H1 (cell line): ENCODE measurements around the gene PPP1R1C. TPM values are rescaled to one million over a fixed set of nuclear protein-coding genes. Genes with fewer than 3 reads are reported as not detected.

Source experiments
- CTCF ChIA-PET: fragments of 300-600 bp; sonication (Branson Sonifier 250); formaldehyde crosslinking; loops from one replicate; lab custom pipeline; 2021; ENCODE audit not compliant: partially characterized antibody; lab: Charles Lee
- POLR2A ChIA-PET: fragments of 300-600 bp; sonication (Branson Sonifier 250); formaldehyde crosslinking; loops from one replicate; lab custom pipeline; 2021; ENCODE audit warnings: inconsistent platforms; ENCODE audit not compliant: partially characterized antibody; lab: Charles Lee
- DNase-seq, 2 experiments: peaks; one replicate each; pipeline versions ENCODE4 v3.0.0 to v3.0.0-alpha.2; 2010 to 2022; ENCODE audit warnings: low spot score in 2 of 2, low read depth in 1 of 2, mixed read lengths in 1 of 2
- FAIRE-seq: peaks from 2 replicates; lab custom pipeline; 2011; peaks lifted over from hg19 to GRCh38; lab: Jason Lieb, UNC
- H2AFZ ChIP-seq: 2 replicates; pipeline ENCODE4 v1.8.1; 2012; ENCODE audit warnings: low read length, inconsistent platforms
- H2AK5ac ChIP-seq: 2 replicates; pipeline ENCODE4 v1.6.1; 2013; ENCODE audit warnings: low read depth, low read length
- H2BK120ac ChIP-seq: replicated peaks from 2 replicates; pipeline ENCODE3; 2013; ENCODE audit warnings: low read depth, low read length, inconsistent platforms
- H2BK12ac ChIP-seq: 2 replicates; pipeline ENCODE4 v1.6.1; 2013; ENCODE audit warnings: low read depth, low read length
- H2BK15ac ChIP-seq: 2 replicates; pipeline ENCODE4 v1.6.1; 2013; ENCODE audit warnings: low read length
- H2BK20ac ChIP-seq: 2 replicates; pipeline ENCODE4 v1.6.1; 2013; ENCODE audit warnings: low read length
- H2BK5ac ChIP-seq: 2 replicates; pipeline ENCODE4 v1.6.1; 2013; ENCODE audit warnings: low read depth, low read length
- H3K14ac ChIP-seq: 2 replicates; pipeline ENCODE4 v1.6.1; 2013; ENCODE audit warnings: inconsistent platforms; ENCODE audit not compliant: insufficient read length
- H3K18ac ChIP-seq: 2 replicates; pipeline ENCODE4 v1.6.1; 2013; ENCODE audit warnings: low read length; ENCODE audit errors: extremely low read depth
- H3K23ac ChIP-seq: 2 replicates; pipeline ENCODE4 v1.6.1; 2013; ENCODE audit warnings: inconsistent platforms; ENCODE audit not compliant: insufficient read length
- H3K23me2 ChIP-seq: 2 replicates; pipeline ENCODE4 v1.6.1; 2013; ENCODE audit warnings: low read depth, low read length
- H3K27ac ChIP-seq: 2 replicates; pipeline ENCODE4 v1.6.1; 2011; ENCODE audit warnings: low read depth, low read length, inconsistent platforms
- H3K27me3 ChIP-seq, 4 experiments: replicated peaks in 1 of 4; 1 replicate in 1 of 4; 2 replicates in 3 of 4; pipeline versions ENCODE4 v1.6.1 to v1.8.1; 2011 to 2013; ENCODE audit warnings: low read length in 3 of 4, mild to moderate bottlenecking in 3 of 4, inconsistent platforms in 2 of 4, mixed read lengths in 2 of 4, moderate library complexity in 1 of 4; ENCODE audit not compliant: control insufficient read depth in 3 of 4, insufficient read depth in 3 of 4; ENCODE audit errors: extremely low read depth in 1 of 4
- H3K36me3 ChIP-seq, 4 experiments: 2 replicates each; pipeline versions ENCODE4 v1.6.1 to v1.8.1; 2011 to 2013; ENCODE audit warnings: mild to moderate bottlenecking in 4 of 4, low read length in 3 of 4, moderate library complexity in 2 of 4, control low read depth in 1 of 4, inconsistent platforms in 1 of 4; ENCODE audit not compliant: insufficient read depth in 4 of 4, control insufficient read depth in 2 of 4
- H3K4ac ChIP-seq: replicated peaks from 2 replicates; pipeline ENCODE3; 2013; ENCODE audit warnings: low read length, low read depth, mixed read lengths, inconsistent platforms; ENCODE audit not compliant: insufficient read length
- H3K4me1 ChIP-seq, 4 experiments: replicated peaks in 1 of 4; 1 replicate in 1 of 4; 2 replicates in 3 of 4; pipeline versions ENCODE4 v1.6.1 to v1.8.1; 2011 to 2013; ENCODE audit warnings: low read length in 3 of 4, inconsistent platforms in 2 of 4, mixed read lengths in 1 of 4; ENCODE audit not compliant: insufficient read depth in 4 of 4, control insufficient read depth in 3 of 4
- H3K4me2 ChIP-seq, 2 experiments: 2 replicates each; pipeline versions ENCODE4 v1.6.1 to v1.8.1; 2011 to 2013; ENCODE audit warnings: low read depth in 2 of 2, low read length in 2 of 2, control low read depth in 1 of 2, inconsistent platforms in 1 of 2, mild to moderate bottlenecking in 1 of 2; ENCODE audit not compliant: insufficient read depth in 1 of 2
- H3K4me3 ChIP-seq, 4 experiments: fragments of 200-600, 300-600 bp in 1 of 4; sonication (generic), shearing (Covaris generic), sonication (Bioruptor Twin) in 1 of 4; 2 replicates each; pipeline versions ENCODE4 v1.5.1 to v1.8.1; 2011 to 2016; ENCODE audit warnings: low read length in 4 of 4, low read depth in 3 of 4, control low read depth in 2 of 4, inconsistent platforms in 2 of 4, mild to moderate bottlenecking in 2 of 4, mixed read lengths in 1 of 4, moderate library complexity in 1 of 4; ENCODE audit not compliant: insufficient read depth in 2 of 4; ENCODE audit errors: extremely low read depth in 1 of 4
- H3K56ac ChIP-seq: replicated peaks from 2 replicates; pipeline ENCODE3; 2013; ENCODE audit warnings: low read depth, mild to moderate bottlenecking, mixed read lengths, low read length, inconsistent platforms; ENCODE audit not compliant: insufficient read length
- H3K79me1 ChIP-seq: 2 replicates; pipeline ENCODE4 v1.6.1; 2013; ENCODE audit warnings: low read depth, low read length, control low read depth
- H3K79me2 ChIP-seq, 2 experiments: 2 replicates each; pipeline versions ENCODE4 v1.6.1 to v1.8.1; 2012 to 2013; ENCODE audit warnings: low read length in 2 of 2, mild to moderate bottlenecking in 2 of 2, inconsistent platforms in 1 of 2; ENCODE audit not compliant: insufficient read depth in 2 of 2, control insufficient read depth in 1 of 2
- H3K9ac ChIP-seq, 4 experiments: replicated peaks in 1 of 4; 1 replicate in 1 of 4; 2 replicates in 3 of 4; pipeline versions ENCODE4 v1.6.1 to v1.8.1; 2011 to 2013; ENCODE audit warnings: low read depth in 3 of 4, low read length in 3 of 4, control low read depth in 2 of 4, mild to moderate bottlenecking in 2 of 4, moderate library complexity in 2 of 4, inconsistent platforms in 1 of 4; ENCODE audit errors: extremely low read depth in 1 of 4
- H3K9me3 ChIP-seq, 2 experiments: 2 replicates each; pipeline versions ENCODE4 v1.6.1 to v1.8.1; 2012 to 2013; ENCODE audit warnings: mild to moderate bottlenecking in 2 of 2, moderate library complexity in 2 of 2, control low read depth in 1 of 2, inconsistent platforms in 1 of 2, low read depth in 1 of 2, low read length in 1 of 2, mixed read lengths in 1 of 2; ENCODE audit not compliant: insufficient read depth in 2 of 2
- H4K20me1 ChIP-seq, 2 experiments: replicated peaks in 1 of 2; 2 replicates each; pipeline versions ENCODE3 to v1.8.1; 2011 to 2013; ENCODE audit warnings: inconsistent platforms in 2 of 2, low read length in 2 of 2, mild to moderate bottlenecking in 1 of 2; ENCODE audit not compliant: insufficient read depth in 2 of 2, control insufficient read depth in 1 of 2
- H4K5ac ChIP-seq: 2 replicates; pipeline ENCODE4 v1.6.1; 2013; ENCODE audit warnings: low read length, low read depth, mixed read lengths, inconsistent platforms; ENCODE audit not compliant: insufficient read length
- H4K8ac ChIP-seq: 2 replicates; pipeline ENCODE4 v1.8.0; 2013; ENCODE audit warnings: mild to moderate bottlenecking, moderate library complexity, low read length, inconsistent platforms; ENCODE audit not compliant: insufficient read depth; ENCODE audit errors: extremely low read depth
- H4K91ac ChIP-seq: replicated peaks from 2 replicates; pipeline ENCODE3; 2013; ENCODE audit warnings: low read length, mixed read lengths, inconsistent platforms; ENCODE audit not compliant: insufficient read length
- BRCA1 ChIP-seq: IDR thresholded peaks from 2 replicates; pipeline ENCODE4 v1.6.1; 2012; ENCODE audit warnings: low read depth, low read length, improper control_type of control experiment
- CBX8 ChIP-seq: fragments of 300-800, 300-1000 bp; sonication (generic); IDR thresholded peaks from 2 replicates; pipeline ENCODE4 v1.7.1; 2016; ENCODE audit warnings: low read depth, low read length, borderline replicate concordance
- CHD1 ChIP-seq: IDR thresholded peaks from 2 replicates; pipeline ENCODE4 v1.6.1; 2012; ENCODE audit warnings: low read depth, low read length, improper control_type of control experiment
- POU5F1 ChIP-seq: IDR thresholded peaks from 2 replicates; pipeline ENCODE4 v1.6.1; 2011; ENCODE audit warnings: low read depth, mild to moderate bottlenecking, low read length, moderate library complexity
- RAD21 ChIP-seq, 2 experiments: IDR thresholded peaks in 1 of 2; conservative IDR thresholded peaks in 1 of 2; 2 replicates each; pipeline ENCODE4 v1.6.1; 2011; ENCODE audit warnings: low read depth in 2 of 2, low read length in 2 of 2, improper control_type of control experiment in 1 of 2, inconsistent platforms in 1 of 2, mild to moderate bottlenecking in 1 of 2, moderate library complexity in 1 of 2
- RXRA ChIP-seq: IDR thresholded peaks from 2 replicates; pipeline ENCODE4 v1.6.1; 2011; ENCODE audit warnings: low read depth, mild to moderate bottlenecking, low read length, moderate library complexity; ENCODE audit not compliant: insufficient read depth
- SIX5 ChIP-seq: IDR thresholded peaks from 2 replicates; pipeline ENCODE4 v1.6.1; 2011; ENCODE audit warnings: mild to moderate bottlenecking, low read depth, low read length
- SUZ12 ChIP-seq: fragments of 200-600 bp; sonication (generic); IDR thresholded peaks from 2 replicates; pipeline ENCODE4 v1.6.1; 2012; ENCODE audit warnings: mild to moderate bottlenecking, inconsistent platforms, low read length, moderate library complexity, mixed read lengths
- TAF7 ChIP-seq: optimal IDR thresholded peaks from 2 replicates; pipeline ENCODE3; 2011; ENCODE audit warnings: low read depth, mild to moderate bottlenecking, inconsistent platforms, low read length, moderate library complexity, borderline replicate concordance
- WGBS, 2 experiments: shearing (Covaris generic) in 1 of 2; methylation state at CpG; one replicate each; pipeline versions ENCODE4 v1.1.6 to v1.1.7; 2013 to 2015; ENCODE audit warnings: low lambda C conversion rate in 2 of 2, mixed read lengths in 2 of 2, inconsistent platforms in 1 of 2, low coverage in 1 of 2, missing lambda C conversion rate in 1 of 2; ENCODE audit not compliant: insufficient replicate concordance in 2 of 2, insufficient coverage in 1 of 2, insufficient read length in 1 of 2; ENCODE audit errors: extremely low coverage in 1 of 2, missing lambda C conversion rate in 1 of 2; 5-methylcytosine and 5-hydroxymethylcytosine counted together
- polyA plus RNA-seq, 7 experiments: library from polyadenylated mRNA; depleted of rRNA in 3 of 7; stranded (reverse) in 5 of 7; unstranded in 2 of 7; fragments of >200 nt in 5 of 7; fragments of 200-250 nt in 2 of 7; gene quantifications; 1 replicate in 5 of 7; 2 replicates in 1 of 7; 4 replicates in 1 of 7; pipeline versions ENCODE4 v1.2.1 to v1.2.3, GENCODE V29; 2011 to 2013; ENCODE audit warnings: missing spikeins in 2 of 7, mixed read lengths in 2 of 7
- total RNA-seq: library from RNA; stranded (reverse); fragmentation: NEBNext Ultra II Directional; extraction: Animal tissue kit (Norgen Biotek cat#: 25700); gene quantifications from 2 replicates; pipeline ENCODE4 v1.2.1, GENCODE V29; 2021
- TF ChIP-seq, protein P1 (sequence below), 3 experiments: IDR thresholded peaks; 1 replicate in 2 of 3; 2 replicates in 1 of 3; pipeline versions ENCODE4 v1.5.1 to v1.6.1; 2011; ENCODE audit warnings: low read length in 3 of 3, mild to moderate bottlenecking in 3 of 3, inconsistent platforms in 2 of 3, low read depth in 1 of 3, moderate library complexity in 1 of 3; ENCODE audit not compliant: insufficient read depth in 1 of 3; ENCODE audit errors: control extremely low read depth in 1 of 3
- TF ChIP-seq, protein P2 (sequence below): IDR thresholded peaks from 2 replicates; pipeline ENCODE4 v1.6.1; 2012; ENCODE audit warnings: inconsistent platforms

PPP1R1C gene
- total and polyA plus RNA-seq, 2 of the 8 experiments (the other 6 are each of a cell fraction or from before 2014, with no cell fraction given) = 1.3 to 5.3 TPM

DNA sequence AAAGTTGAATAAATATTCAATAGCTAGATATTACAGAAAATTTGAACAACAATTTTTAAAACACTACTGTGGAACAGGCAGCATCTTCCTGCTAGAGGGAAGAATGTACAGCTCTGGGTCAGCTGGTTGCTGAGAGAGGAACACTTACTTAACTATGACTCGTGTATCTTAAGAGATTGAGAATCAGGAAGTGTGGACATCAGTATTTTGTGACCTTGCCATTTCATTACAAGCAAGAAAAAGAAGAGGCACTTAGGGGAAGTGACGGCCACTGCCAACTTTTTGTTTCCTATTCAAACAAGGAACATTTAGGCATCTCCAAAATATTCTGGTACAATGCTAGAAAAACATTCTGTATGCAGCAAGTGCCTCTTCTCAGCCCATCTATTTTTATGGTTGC, 48.2 kb upstream of the PPP1R1C start:
- Histone ChIP-seq H3K27me3 (no peaks in the 10 kb centered on the region), H3K9me3 (no peaks in the 10 kb centered on the region), H3K4me3 (no peak overlapping the region), H3K79me1 (no peaks in the 10 kb centered on the region), H3K4ac (no peak overlapping the region), H3K36me3 (no peaks in the 10 kb centered on the region), H4K5ac (no peak overlapping the region), H2AFZ (no peak overlapping the region), H2BK20ac (no peak overlapping the region), H3K23ac (no peak overlapping the region), H4K91ac (no peak overlapping the region), H3K79me2 (no peaks in the 10 kb centered on the region), H4K20me1 (no peaks in the 10 kb centered on the region), H3K4me2 (no peak overlapping the region), H3K23me2 (no peaks in the 10 kb centered on the region), H3K4me1 (no peaks in the 10 kb centered on the region), H4K8ac (no peak overlapping the region), H2AK5ac (no peak overlapping the region), H3K9ac (no peak overlapping the region), H3K14ac (no peak overlapping the region), H2BK5ac (no peak overlapping the region), H2BK12ac (no peak overlapping the region), H3K56ac (no peak overlapping the region), H2BK15ac (no peak overlapping the region), H3K27ac (no peak overlapping the region), H2BK120ac (no peak overlapping the region), H3K18ac (no peak overlapping the region)
- DNase-seq (no peak), FAIRE-seq (no peak)
- WGBS, 2 experiments = 79% methylated on average over 2 of the region's 2 CpGs; no CpG with 5 or more reads in 1 of the 2 experiments
- POLR2A ChIA-PET = no interaction called here
- CTCF ChIA-PET = interaction anchor here (0.6 to 3.3 kb wide), 3 partner anchors 17 to 35 kb away, joined by 3 to 13 read pairs (median 4); no protein-coding TSS in a partner anchor
- TF ChIP-seq CBX8 (no peak), RAD21 (IDR thresholded peaks at IDR 0.05 in 1 of 2, conservative IDR thresholded peaks at IDR 0.05 in 1 of 2; ENCODE audit: low read depth in 2 of 2, low read length in 2 of 2) (no peak), RXRA (no peak), SUZ12 (no peak), BRCA1 (no peak), CHD1 (no peak), TAF7 (no peak), POU5F1 (no peak), SIX5 (no peak)
- TF ChIP-seq, protein P1, sequence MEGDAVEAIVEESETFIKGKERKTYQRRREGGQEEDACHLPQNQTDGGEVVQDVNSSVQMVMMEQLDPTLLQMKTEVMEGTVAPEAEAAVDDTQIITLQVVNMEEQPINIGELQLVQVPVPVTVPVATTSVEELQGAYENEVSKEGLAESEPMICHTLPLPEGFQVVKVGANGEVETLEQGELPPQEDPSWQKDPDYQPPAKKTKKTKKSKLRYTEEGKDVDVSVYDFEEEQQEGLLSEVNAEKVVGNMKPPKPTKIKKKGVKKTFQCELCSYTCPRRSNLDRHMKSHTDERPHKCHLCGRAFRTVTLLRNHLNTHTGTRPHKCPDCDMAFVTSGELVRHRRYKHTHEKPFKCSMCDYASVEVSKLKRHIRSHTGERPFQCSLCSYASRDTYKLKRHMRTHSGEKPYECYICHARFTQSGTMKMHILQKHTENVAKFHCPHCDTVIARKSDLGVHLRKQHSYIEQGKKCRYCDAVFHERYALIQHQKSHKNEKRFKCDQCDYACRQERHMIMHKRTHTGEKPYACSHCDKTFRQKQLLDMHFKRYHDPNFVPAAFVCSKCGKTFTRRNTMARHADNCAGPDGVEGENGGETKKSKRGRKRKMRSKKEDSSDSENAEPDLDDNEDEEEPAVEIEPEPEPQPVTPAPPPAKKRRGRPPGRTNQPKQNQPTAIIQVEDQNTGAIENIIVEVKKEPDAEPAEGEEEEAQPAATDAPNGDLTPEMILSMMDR (IDR thresholded peaks at IDR 0.05; ENCODE audit: control extremely low read depth in 1 of 3, insufficient read depth in 1 of 3, low read depth in 1 of 3, low read length in 3 of 3) = no peak
- TF ChIP-seq, protein P2, sequence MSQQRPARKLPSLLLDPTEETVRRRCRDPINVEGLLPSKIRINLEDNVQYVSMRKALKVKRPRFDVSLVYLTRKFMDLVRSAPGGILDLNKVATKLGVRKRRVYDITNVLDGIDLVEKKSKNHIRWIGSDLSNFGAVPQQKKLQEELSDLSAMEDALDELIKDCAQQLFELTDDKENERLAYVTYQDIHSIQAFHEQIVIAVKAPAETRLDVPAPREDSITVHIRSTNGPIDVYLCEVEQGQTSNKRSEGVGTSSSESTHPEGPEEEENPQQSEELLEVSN = no peak
